ENCODE results near the gene HSD17B14.
A peak's percentile ranks its signal among the peaks of the same experiment; 100 is the strongest.
"Not testable (repeated sequence)": the region's sequence is repeated elsewhere in the genome, so short reads cannot be mapped to it uniquely, and the experiment has no call there.

HSD17B14 gene

DNA sequence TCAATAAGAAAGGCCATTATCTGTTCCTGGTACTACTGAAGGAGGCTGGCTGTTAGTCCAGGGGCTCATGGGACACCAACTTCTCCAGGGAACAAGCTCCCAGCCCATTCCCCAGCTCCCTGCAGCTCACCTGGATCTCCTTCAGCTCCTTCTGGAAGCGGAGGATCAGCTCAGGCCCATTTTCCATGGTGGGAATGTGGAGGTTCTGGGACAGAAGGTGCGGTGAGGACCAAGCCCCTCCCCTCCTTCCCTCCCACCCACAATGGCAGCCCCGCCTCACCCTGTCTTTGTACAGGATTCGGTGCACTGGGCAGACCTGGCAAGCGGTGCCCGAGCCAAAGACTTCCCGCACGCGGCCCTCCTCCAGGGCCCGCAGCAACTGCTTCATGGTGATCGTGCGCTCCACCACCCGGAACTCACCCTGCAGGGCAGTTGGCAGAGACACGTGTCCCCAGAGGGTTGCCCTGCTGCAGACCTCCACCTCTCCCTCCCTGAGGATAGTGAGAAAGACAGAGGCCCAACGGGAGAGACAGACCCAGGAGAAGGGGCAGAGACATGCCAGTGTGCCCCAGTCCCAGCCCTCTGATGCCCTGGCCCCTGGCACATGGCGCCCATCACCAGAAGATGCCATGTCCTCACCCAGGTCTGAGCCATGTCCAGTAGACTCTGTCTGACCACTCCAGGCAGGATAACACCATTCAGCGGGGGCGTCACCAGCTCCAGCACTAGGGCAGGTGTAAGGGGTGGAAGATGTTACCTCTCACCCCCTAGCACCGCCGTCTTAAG is 39.8 kb downstream of the HSD17B14 start:
- DNase-seq, result no peak

DNA sequence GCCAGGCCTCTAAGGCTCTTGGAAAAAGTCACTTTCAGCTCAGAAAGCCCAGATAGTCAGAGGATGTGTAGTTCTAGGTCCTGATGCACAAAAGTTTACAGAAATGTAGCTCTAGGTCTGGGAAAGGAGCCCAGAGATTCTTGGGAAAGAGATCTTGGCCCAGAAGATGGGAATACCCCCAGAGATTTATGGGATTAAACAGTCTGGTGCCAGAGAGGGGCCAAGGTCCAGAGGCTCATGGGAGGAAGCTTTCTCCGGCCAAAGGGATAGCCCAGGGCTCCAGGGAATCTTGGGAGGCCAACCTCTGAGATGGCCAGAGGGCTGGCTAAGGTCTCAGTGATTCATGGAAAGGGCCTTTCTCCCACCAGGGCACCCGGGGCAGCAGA is 40.6 kb downstream of the HSD17B14 start:
- no peak for DNase-seq

DNA sequence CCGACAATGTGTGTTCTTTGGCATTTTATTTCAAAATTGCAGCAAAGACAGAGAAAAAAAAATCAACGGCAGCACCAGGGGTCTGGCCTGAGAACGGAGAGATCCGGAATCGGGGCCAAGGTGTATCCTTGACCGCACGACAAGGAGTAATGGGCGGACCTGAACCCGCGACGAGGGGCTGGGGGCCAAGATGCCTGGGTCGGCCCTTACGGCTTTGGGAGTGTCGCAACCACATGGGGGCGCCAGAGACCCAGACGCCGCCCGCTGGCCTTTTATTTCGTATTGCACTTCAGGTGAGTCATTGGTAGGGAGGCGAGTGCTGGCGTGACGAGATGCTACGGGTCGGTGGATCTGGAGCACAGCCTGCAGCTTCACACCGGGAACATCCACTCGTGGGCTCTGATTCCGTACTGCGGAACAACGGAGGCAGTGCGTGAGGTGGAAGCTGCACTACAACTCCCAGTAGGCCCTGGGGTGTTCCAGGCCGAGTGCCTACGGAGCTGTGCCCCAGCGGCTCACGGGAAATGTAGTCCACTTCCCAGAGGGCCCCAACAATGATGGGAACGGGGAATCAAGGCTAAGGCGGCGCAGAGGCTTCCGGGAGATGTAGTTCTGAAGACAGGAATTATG is 41.1 kb downstream of the HSD17B14 start:
- peak; percentile 93 to 95 (median 94) for DNase-seq

DNA sequence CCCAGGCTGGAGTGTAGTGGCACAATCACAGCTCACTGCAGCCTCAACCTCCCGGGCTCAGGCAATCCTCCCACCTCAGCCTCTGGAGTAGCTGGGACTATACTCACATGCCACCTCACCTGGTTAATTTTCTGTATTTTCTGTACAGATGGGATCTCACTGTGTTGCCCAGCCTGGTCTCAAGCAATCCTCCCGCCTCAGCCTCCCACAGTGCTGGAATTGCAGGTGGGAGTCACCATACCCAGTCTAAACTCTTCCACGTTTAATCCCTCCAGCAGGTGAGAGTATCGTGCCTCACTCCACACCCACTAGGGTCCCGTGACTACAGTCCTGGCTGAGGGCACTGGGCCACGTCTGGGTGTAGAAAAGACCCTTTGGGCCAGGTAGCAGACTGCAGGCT is 42.0 kb downstream of the HSD17B14 start:
- DNase-seq, result no peak

DNA sequence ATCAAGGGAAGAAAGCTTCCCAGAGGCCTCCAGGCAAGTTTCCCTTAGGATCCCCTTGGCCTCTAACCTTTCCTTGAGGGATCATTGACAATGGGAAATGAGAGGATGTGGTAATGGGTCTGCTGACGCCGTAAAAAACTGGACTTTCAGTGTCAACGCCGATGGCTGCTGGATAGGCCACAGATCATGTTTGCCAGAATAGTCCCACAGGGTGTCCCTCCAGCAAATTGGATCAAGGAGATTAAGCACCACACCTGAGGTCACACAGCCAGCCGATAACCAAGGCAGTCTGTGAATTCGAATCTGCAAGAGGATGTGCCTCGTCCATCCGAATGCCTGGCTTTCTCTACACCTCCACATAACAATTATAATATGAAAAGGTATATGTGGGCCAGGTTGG is 43.0 kb downstream of the HSD17B14 start:
- DNase-seq, result no peak

DNA sequence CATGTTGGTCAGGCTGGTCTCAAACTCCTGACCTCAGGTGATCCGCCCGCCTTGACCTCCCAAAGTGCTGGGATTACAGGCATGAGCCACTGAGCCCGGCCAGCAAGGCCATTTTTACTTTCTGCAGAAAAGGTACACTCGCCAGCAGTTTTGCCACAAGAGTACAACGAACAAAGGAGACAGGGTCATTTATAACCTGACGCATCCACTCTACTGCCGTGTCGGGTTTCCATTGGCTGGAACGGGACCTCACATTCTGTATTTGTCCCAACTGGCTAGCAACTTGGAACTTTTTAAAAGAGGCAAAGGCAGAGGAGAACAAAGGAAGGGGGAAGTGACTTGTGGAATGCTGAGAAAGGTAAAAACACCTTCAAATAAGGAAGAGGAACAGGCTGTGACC is 49.0 kb downstream of the HSD17B14 start:
- DNase-seq, result not testable (repeated sequence)

DNA sequence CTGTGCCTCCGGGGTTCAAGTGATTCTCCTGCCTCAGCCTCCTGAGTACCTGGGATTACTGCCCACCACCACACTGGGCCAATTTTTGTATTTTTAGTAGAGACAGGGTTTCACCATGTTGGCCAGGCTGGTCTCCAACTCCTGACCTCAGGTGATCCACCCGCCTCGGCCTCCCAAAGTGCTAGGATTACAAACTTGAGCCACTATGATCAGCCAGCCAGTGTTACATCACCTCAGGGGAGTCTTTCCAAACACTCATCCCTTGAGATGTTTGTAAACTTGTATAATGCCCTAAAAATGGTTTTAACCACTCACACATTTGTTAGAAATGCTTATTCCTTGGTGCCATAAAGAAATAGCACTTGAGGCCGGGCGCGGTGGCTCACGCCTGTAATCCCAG is 49.9 kb downstream of the HSD17B14 start:
- not testable (repeated sequence) for DNase-seq

DNA sequence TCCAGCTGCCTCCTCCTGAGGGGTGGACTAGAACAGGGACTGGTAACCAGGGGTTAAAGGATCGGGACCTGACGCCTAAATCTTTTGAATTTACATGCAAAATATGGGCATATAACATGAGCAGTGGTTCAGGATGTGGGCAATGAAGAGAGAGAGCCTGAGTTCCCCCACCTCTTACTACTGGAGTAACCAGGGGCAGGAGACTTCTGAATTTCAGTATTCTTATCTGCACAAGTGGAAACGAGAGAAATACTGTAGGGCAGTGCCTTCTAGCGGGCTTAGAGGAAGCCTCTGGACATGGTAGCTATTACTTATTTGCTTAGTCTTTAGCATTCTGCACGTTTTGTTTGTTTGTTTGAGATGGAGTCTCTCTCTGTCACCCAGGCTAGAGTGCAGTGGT is 51.8 kb downstream of the HSD17B14 start:
- DNase-seq, result no peak

DNA sequence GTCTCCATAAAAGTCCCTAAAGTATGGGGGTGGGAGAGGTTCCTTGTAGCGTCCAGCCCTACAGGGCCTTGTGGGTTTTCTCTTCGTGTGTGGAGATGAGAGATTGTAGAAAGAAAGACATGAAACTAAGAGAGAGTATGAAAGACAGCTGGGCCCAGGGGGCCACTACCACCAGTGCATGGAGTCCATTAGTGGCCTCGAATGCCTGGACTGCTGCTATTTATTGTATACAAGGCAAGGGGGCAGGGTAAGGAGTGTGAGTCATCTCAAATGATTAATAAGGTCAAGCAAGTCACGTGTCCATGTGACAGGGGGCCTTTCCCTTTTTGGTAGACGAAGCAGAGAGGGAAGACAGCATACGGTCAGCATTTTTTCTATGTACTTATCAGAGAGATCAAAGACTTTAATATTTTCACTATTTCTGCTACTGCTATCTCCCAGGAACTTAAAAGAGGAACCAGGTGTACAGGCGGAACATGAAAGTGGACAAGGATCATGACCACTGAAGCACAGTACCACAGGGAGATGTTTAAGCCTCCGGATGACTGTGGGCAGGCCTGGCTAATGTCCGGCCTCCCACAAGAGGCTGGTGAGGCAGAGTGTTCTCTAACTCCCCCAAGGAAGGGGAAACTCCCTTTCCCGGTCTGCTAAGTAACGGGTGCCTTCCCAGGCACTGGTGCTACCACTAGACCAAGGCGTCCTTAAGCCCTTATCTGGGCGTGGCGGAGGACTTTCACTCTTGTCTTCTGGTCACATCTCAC is 55.5 kb downstream of the HSD17B14 start:
- DNase-seq, result peak; percentile 90 to 92 (median 91)

DNA sequence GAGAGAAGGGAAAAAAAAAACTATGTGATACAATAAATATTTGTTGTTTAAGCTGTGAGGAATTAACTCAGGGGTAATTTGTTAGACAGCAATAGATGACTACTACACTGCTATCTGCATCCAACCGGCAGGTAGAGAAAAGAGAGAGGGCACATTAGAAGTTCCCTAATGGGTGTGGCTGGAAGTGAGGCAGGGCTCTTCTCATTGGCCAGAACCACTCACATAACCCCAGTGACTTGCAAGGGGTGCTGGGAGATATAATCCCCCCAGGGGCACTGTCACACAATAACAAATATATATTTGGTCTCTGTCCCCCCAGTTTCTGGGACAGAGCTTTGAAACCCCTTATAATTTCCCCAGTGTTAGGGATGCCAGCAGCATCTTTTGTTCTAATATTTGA is 56.7 kb downstream of the HSD17B14 start:
- no peak for DNase-seq

DNA sequence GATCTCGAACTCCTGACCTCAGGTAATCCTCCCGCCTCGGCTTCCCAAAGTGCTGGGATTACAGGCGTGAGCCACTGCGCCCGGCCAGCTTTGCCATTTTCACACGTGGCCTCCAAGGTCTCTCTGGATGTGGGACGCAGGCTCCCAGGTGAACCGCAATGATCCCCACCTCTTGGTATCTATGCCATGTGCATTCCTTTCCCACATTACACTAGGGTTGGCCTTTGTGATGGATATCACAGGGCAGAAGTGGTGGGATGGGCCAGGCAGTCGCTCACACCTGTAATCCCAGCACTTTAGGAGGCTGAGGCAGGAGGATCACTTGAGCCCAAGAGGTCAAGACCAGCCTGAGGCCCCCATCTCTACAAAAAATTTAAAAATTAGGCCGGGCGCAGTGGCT is 58.6 kb downstream of the HSD17B14 start:
- no peak for DNase-seq

DNA sequence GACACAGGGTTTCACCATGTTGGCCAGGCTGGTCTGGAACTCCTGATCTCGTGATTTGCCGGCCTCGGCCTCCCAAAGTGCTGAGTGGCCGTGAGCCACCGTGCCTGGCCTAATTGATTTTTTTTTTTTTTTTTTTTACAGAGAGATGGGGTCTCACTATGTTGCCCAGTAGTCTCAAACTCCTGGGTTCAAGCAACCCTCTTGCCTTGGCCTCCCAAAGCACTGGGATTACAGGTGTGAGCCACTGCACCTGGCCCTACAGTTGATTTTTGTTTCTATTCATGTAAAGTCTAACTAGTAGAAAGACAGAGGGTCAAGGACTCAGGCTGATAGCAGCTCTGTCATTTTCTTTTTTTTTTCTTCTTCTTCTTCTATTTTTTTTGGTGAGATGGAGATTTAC is 59.2 kb downstream of the HSD17B14 start:
- DNase-seq, result no peak

DNA sequence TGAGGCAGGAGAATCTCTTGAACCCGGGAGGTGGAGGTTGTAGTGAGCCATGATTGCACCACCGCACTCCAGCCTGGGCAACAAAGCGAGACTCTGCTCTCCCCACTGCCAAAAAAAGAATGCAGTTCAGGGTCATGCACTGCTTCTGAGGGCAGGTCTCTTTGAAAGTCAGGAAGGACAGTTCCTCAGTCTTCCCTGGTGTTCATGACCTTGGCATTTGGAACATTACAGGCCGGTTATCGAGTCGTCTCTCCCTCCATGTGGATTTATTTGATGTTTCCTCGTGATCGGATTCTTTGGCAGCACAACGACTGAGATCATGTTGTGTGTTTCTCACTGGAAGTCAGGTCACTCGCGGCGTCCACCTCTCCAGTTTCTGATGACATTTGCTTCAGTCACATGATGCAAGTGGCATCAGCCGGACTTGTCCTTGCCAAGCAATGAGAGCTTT is 63.8 kb downstream of the HSD17B14 start:
- no peak for DNase-seq

DNA sequence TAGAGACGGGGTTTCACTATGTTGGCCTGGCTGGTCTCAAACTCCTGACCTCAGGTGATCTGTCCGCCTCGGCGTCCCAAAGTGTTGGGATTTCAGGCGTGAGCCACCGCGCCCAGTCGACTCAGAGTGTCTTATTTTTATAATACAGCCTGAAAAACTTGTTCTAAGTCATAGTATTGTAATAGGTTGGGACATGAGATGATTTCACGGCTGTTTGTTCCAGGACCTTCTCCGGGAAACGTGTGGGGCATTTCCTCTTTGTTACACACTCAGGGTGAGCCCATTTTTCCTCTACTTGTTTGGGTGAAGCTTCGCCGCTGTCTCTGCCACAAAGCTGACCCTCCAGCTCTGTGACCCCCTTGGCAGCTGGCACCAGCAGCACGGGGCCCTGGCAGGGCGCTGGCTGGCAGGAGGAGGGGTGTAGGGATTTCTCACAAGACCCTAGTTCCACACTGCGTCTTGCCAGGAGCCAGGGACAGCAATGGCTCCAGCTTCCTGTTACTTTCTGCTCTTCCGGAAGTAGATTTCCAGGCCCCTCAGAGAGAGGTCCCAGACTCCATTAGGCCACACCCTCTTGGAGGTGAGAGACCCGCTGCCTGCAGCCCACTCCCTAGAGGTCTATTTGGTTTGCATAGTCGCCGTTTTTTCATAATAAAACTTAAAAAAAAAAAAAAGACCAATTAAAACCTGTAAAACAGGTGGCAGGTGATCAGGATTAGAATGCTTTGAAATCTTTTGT is 65.4 kb downstream of the HSD17B14 start:
- DNase-seq, result no peak

DNA sequence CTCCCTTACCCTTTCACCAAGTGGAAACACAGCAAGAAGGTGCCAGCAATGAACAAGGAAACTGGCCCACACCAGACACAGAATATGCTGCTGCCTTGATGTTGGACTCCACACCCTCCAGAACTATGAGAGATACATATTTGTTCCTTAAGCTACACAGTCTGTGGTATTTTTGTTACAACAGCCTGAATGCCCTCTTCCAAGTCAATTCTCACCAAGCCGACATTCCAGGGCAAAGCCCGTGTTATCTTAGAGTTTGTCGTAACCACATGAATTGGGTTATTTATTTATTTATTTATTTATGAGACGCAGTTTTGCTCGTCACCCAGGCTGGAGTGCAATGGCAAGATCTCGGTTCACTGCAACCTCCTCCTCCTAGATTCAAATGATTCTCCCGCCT is 66.0 kb downstream of the HSD17B14 start:
- no peak for DNase-seq

DNA sequence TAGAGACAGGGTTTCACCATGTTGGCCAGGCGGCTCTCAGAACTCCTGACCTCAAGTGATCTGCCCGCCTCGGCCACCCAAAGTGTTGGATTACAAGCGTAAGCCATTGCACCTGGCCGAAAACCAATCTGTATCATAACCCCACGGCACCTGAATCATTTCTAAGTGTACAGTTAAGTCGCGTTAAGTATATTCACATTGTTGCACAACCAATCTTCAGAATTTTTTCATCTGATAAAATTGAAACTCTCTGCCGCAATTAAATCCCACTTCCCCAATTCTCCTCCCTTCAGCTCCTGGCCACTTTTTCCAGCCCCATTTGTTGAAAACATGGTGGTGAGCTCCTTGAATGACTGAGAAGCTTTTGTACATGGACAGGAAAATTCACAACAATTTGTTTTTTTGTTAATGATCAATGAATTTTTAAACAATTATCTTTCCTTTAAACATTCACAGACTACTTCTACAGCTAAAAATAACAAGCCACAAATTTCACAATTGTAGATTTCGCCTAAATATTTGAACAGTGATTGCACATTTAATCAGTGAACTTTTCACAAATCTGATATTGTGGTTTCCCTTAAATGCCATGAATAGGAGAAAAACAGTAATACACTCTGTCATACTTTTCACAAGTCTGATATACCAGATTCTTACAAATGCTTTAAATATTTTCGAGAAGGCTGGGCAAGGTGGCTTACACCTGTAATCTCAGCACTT is 67.1 kb downstream of the HSD17B14 start:
- peak; percentile 31 to 55 (median 54) for DNase-seq

DNA sequence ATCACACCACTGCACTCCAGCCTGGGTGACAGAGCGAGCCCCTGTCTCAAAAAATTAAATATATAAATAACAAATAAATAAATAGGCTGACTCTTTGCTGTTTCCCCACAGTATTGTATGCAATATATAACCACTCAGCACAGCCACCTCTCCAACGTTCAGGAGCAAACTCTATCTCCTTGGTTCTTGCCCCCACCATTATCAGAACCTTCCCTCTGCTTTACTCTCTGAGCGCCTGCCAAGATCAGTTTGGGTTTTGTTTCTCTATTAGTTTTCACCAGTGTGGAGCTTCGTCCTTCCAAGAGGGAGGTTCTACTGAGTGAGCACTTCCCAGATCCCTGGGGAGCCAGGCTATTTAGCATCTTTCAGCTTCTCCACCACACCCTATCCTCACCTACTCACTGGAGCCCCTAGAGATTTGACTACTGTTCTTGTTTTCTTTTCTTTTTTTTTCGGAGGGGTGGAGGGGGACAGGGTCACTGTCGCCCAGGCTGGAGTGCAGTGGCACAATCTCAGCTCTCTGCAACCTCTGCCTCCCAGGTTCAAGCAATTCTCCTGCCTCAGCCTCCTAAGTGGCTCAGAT is 68.0 kb downstream of the HSD17B14 start:
- not testable (repeated sequence) for DNase-seq

DNA sequence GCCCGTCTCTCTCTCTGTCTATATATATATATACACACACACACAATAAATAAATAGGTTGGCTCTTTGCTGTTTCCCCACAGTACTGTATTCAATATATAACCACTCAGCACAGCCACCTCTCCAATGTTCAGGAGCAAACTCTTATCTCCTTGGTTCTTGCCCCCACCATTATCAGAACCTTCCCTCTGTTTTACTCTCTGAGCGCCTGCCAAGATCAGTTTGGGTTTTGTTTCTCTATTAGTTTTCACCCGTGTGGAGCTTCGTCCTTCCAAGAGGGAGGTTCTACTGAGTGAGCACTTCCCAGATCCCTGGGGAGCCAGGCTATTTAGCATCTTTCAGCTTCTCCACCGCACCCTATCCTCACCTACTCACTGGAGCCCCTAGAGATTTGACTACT is 70.5 kb downstream of the HSD17B14 start:
- DNase-seq, result not testable (repeated sequence)

Measured in suppressor macrophage treated with lipopolysaccharide for 1 hour (primary cell).